ENCODE results near the gene GGT1.
"Not testable (repeated sequence)": the region's sequence is repeated elsewhere in the genome, so short reads cannot be mapped to it uniquely, and the experiment has no call there.

The GGT1 gene

GRCh38 chr22:24583221-24584165 lies 19.5 kb upstream of the GGT1 start:
- no peak for DNase-seq (ENCODE audit: low spot score)

GRCh38 chr22:24584166-24584790 lies 18.7 kb upstream of the GGT1 start:
- no peak for DNase-seq (ENCODE audit: low spot score)

- no peak for DNase-seq (ENCODE audit: low spot score)
Observed at GRCh38 chr22:24584871-24585411, 18.1 kb upstream of the GGT1 start.

GRCh38 chr22:24585461-24585860 lies 17.5 kb upstream of the GGT1 start:
- no peak for DNase-seq (ENCODE audit: low spot score)

GRCh38 chr22:24585927-24586546 lies 17.0 kb upstream of the GGT1 start:
- no peak for DNase-seq (ENCODE audit: low spot score)

GRCh38 chr22:24587251-24587650 lies 15.7 kb upstream of the GGT1 start:
- DNase-seq (ENCODE audit: low spot score): no peak

- DNase-seq (ENCODE audit: low spot score): no peak
Observed at GRCh38 chr22:24587948-24588347, 15.0 kb upstream of the GGT1 start.

- no peak for DNase-seq (ENCODE audit: low spot score)
Observed at GRCh38 chr22:24588381-24588756, 14.6 kb upstream of the GGT1 start.

GRCh38 chr22:24588757-24589481 lies 14.1 kb upstream of the GGT1 start:
- DNase-seq (ENCODE audit: low spot score): no peak

- no peak for DNase-seq (ENCODE audit: low spot score)
Observed at GRCh38 chr22:24589518-24590030, 13.4 kb upstream of the GGT1 start.

GRCh38 chr22:24590596-24591173 lies 12.3 kb upstream of the GGT1 start:
- no peak for DNase-seq (ENCODE audit: low spot score)

- DNase-seq (ENCODE audit: low spot score): no peak
Observed at GRCh38 chr22:24591286-24591830, 11.6 kb upstream of the GGT1 start.

- no peak for DNase-seq (ENCODE audit: low spot score)
Observed at GRCh38 chr22:24592058-24592850, 10.7 kb upstream of the GGT1 start.

GRCh38 chr22:24592851-24593558 lies 10.0 kb upstream of the GGT1 start, which contains the start of gene LRRC75B:
LRRC75B (minus strand) TSS chr22:24593073; CDS start chr22:24593039, 34 bp downstream.
- DNase-seq (ENCODE audit: low spot score): peak; percentile 86

- not testable (repeated sequence) for DNase-seq (ENCODE audit: low spot score)
Observed at GRCh38 chr22:24593559-24593835, 9.5 kb upstream of the GGT1 start.

- no peak for DNase-seq (ENCODE audit: low spot score)
Observed at GRCh38 chr22:24593836-24594568, 9.0 kb upstream of the GGT1 start.

- no peak for DNase-seq (ENCODE audit: low spot score)
Observed at GRCh38 chr22:24594569-24595120, 8.3 kb upstream of the GGT1 start.

GRCh38 chr22:24595228-24595627 lies 7.8 kb upstream of the GGT1 start:
- no peak for DNase-seq (ENCODE audit: low spot score)
